Parathyroid adenoma (tissue), 2 donors: ENCODE results near the gene PLEKHF1.
"Not testable (repeated sequence)": the region's sequence is repeated elsewhere in the genome, so short reads cannot be mapped to it uniquely, and the experiment has no call there.

Experiments used
- H2AFZ ChIP-seq: fragments of 300-600 bp; sonication (generic); one replicate; pipeline ENCODE4 v1.7.0; 2017; ENCODE audit warnings: antibody characterized with exemption, mild to moderate bottlenecking
- H3K27ac ChIP-seq: fragments of 300-600 bp; sonication (generic); one replicate; pipeline ENCODE4 v1.7.0; 2017
- H3K27me3 ChIP-seq: fragments of 300-600 bp; sonication (generic); one replicate; pipeline ENCODE4 v1.7.0; 2017; ENCODE audit warnings: low read length; ENCODE audit not compliant: control insufficient read depth, insufficient read depth
- H3K36me3 ChIP-seq: fragments of 300-600 bp; sonication (generic); one replicate; pipeline ENCODE4 v1.7.0; 2017; ENCODE audit warnings: low read length; ENCODE audit not compliant: control insufficient read depth, insufficient read depth
- H3K4me1 ChIP-seq: fragments of 300-600 bp; sonication (generic); one replicate; pipeline ENCODE4 v1.7.0; 2017; ENCODE audit warnings: control low read depth
- H3K4me2 ChIP-seq: fragments of 300-600 bp; sonication (generic); one replicate; pipeline ENCODE4 v1.7.0; 2017; ENCODE audit warnings: low read length
- H3K4me3 ChIP-seq: fragments of 300-600 bp; sonication (generic); one replicate; pipeline ENCODE4 v1.7.0; 2017; ENCODE audit warnings: low read depth, low read length
- H3K79me2 ChIP-seq: fragments of 300-600 bp; sonication (generic); one replicate; pipeline ENCODE4 v1.7.0; 2017; ENCODE audit warnings: control low read depth
- H3K9ac ChIP-seq: fragments of 300-600 bp; sonication (generic); one replicate; pipeline ENCODE4 v1.7.0; 2017; ENCODE audit warnings: mild to moderate bottlenecking
- H3K9me3 ChIP-seq: fragments of 300-600 bp; sonication (generic); one replicate; pipeline ENCODE4 v1.7.0; 2017; ENCODE audit warnings: low read length; ENCODE audit not compliant: control insufficient read depth
- CTCF ChIP-seq: fragments of 300-600 bp; sonication (generic); IDR thresholded peaks from one replicate; pipeline ENCODE4 v1.7.0; 2017; ENCODE audit warnings: antibody characterized with exemption, mild to moderate bottlenecking
- donor health status: primary hyperparathyroidism.

The PLEKHF1 gene

DNA sequence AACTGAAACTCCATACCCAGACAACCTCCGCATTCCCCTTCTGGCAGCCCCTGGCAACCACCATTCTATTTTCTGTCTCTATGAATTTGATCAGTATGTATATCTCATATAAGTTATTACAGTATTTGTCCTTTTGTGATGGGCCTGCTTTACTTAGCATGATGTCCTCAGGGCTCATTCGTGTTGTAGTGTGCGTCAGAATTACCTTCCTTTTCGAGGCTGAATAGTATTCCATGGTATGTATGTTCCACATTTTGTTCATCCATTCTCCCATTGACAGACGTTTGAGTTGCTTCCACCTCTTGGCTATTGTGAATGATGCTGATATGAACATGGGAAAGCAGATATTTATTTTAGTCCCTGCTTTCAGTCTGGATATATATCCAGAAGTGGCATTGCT, 5.0 kb downstream of the PLEKHF1 start:
- no peak overlapping the region for H3K4me3 ChIP-seq
- H3K27me3 ChIP-seq, result no peaks in the 10 kb centered on the region
- no peak overlapping the region for H2AFZ ChIP-seq
- no peak for TF ChIP-seq CTCF
- H3K9ac ChIP-seq, result no peak overlapping the region
- no peaks in the 10 kb centered on the region for H3K36me3 ChIP-seq
- peak overlapping the region; percentile 66 for H3K4me2 ChIP-seq
- H3K79me2 ChIP-seq, result peaks cover 36% of the 10 kb centered on the region
- no peaks in the 10 kb centered on the region for H3K9me3 ChIP-seq
- peak overlapping the region; percentile 87 for H3K27ac ChIP-seq
- H3K4me1 ChIP-seq, result peaks cover 46% of the 10 kb centered on the region

DNA sequence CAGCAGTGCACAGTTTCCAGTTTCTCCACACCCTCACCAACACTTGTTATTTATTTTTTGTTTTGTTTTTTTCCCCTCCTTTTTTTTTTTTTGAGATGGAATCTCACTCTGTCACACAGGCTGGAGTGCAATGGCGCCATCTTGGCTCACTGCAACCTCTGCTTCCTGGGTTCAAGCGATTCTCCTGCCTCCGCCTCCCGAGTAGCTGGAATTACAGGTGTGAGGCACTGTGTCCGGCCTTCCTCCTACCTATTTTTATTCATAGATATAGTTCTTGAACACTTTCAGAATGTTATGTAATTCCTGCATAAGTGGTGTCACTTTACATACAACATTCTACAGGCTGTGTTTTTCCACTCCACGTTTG, 5.7 kb downstream of the PLEKHF1 start:
- H3K4me2 ChIP-seq, result peak overlapping the region; percentile 66
- H3K27me3 ChIP-seq, H3K36me3 ChIP-seq, H3K9ac ChIP-seq, H3K9me3 ChIP-seq: not testable (repeated sequence)
- peak overlapping the region; percentile 87 for H3K27ac ChIP-seq
- peak overlapping the region; percentile 55 for H2AFZ ChIP-seq
- peaks cover 46% of the 10 kb centered on the region for H3K4me1 ChIP-seq
- H3K79me2 ChIP-seq, result peaks cover 40% of the 10 kb centered on the region
- H3K4me3 ChIP-seq, result peak overlapping the region; percentile 18

DNA sequence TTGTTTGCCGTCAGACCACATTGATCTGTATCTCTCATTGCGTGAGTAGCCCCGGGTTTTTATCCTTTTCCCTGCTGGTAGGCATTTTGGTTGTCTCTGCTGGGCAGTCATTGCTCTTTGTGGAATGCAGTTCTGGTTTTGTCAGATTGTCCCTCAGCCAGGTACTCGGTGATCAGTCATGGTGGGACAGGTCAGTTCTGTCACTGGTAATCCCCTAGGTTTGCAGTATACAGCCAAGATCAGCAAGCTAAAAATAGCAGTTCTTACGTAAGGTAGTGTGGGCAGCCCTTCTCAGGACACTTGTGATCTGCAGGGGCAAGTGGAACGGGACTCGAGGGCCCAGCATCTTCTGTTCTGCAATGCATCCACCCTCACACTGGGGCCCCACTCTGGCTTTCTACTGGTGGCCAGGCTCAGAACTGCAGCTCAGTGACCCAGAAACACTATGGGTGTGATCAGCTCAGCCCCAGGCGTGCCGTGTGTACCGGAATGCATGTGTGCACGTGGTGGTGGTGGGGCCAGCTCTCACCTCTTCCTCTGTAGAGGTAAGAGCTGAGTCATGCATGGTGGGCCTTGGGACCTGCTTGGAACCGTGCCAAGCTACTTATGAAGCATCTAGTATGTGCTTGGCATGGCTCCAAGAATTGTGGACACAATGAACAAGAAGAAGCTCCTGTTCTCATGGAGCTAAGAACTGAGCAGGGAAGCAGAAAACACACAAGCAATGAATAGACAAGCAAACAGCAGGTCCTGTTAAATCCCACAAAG, 6.3 kb downstream of the PLEKHF1 start:
- peak; percentile 35 for TF ChIP-seq CTCF
- peaks cover 41% of the 10 kb centered on the region for H3K79me2 ChIP-seq
- H3K9me3 ChIP-seq, result no peaks in the 10 kb centered on the region
- peak overlapping the region; percentile 18 for H3K4me3 ChIP-seq
- H3K9ac ChIP-seq, result no peak overlapping the region
- peak overlapping the region; percentile 55 for H2AFZ ChIP-seq
- peak overlapping the region; percentile 87 for H3K27ac ChIP-seq
- peaks cover 50% of the 10 kb centered on the region for H3K4me1 ChIP-seq
- H3K4me2 ChIP-seq, result peak overlapping the region; percentile 66
- no peaks in the 10 kb centered on the region for H3K36me3 ChIP-seq
- no peaks in the 10 kb centered on the region for H3K27me3 ChIP-seq

GRCh38 chr19:29672319-29672932, 7.2 kb downstream of the PLEKHF1 start:
- H3K36me3 ChIP-seq, result no peaks in the 10 kb centered on the region
- peaks cover 48% of the 10 kb centered on the region for H3K4me1 ChIP-seq

More at GRCh38 chr19:29672319-29672932, 7.2 kb downstream of the PLEKHF1 start:
- Histone ChIP-seq H3K79me2 (peaks cover 41% of the 10 kb centered on the region), H3K9me3 (no peaks in the 10 kb centered on the region), H3K4me3 (no peak overlapping the region), H2AFZ (no peak overlapping the region), H3K4me2 (no peak overlapping the region), H3K27me3 (no peaks in the 10 kb centered on the region), H3K9ac (no peak overlapping the region), H3K27ac (peak overlapping the region; percentile 87)
- TF ChIP-seq CTCF, result no peak
